Mesenchymal stem cell (in vitro differentiated cells and primary cell): Measurements from ENCODE around the gene MACROD1.

ENCODE experiments used
- DNase-seq: peaks from one replicate; pipeline ENCODE4 v3.0.0-alpha.2; 2013
- H2AFZ ChIP-seq: one replicate; pipeline ENCODE4 v1.6.1; 2013; ENCODE audit warnings: low read depth, mild to moderate bottlenecking, control low read depth, inconsistent platforms, low read length, moderate library complexity
- H2AK5ac ChIP-seq: 2 replicates; pipeline ENCODE4 v1.6.1; 2013; ENCODE audit warnings: low read length, moderate library complexity, mild to moderate bottlenecking, inconsistent platforms; ENCODE audit not compliant: severe bottlenecking
- H2BK120ac ChIP-seq: one replicate; pipeline ENCODE4 v1.6.1; 2013; ENCODE audit warnings: low read depth, mild to moderate bottlenecking, inconsistent platforms, low read length, moderate library complexity
- H2BK12ac ChIP-seq, 2 experiments: one replicate each; pipeline ENCODE4 v1.6.1; 2013; ENCODE audit warnings: inconsistent platforms in 2 of 2, low read length in 2 of 2, mild to moderate bottlenecking in 2 of 2, moderate library complexity in 2 of 2, control low read depth in 1 of 2
- H2BK15ac ChIP-seq: one replicate; pipeline ENCODE4 v1.6.1; 2013; ENCODE audit warnings: mild to moderate bottlenecking, low read depth, inconsistent platforms; ENCODE audit not compliant: poor library complexity, severe bottlenecking
- H2BK5ac ChIP-seq: 2 replicates; pipeline ENCODE4 v1.6.1; 2013; ENCODE audit warnings: low read depth, mild to moderate bottlenecking, low read length, control low read depth, inconsistent platforms; ENCODE audit not compliant: poor library complexity, severe bottlenecking
- H3K14ac ChIP-seq, 2 experiments: one replicate each; pipeline ENCODE4 v1.6.1; 2013; ENCODE audit warnings: inconsistent platforms in 2 of 2, low read length in 2 of 2, control low read depth in 1 of 2, mild to moderate bottlenecking in 1 of 2, moderate library complexity in 1 of 2
- H3K18ac ChIP-seq, 2 experiments: one replicate each; pipeline ENCODE4 v1.6.1; 2013; ENCODE audit warnings: inconsistent platforms in 2 of 2, low read length in 2 of 2, control low read depth in 1 of 2, low read depth in 1 of 2, mild to moderate bottlenecking in 1 of 2
- H3K23ac ChIP-seq, 2 experiments: one replicate each; pipeline ENCODE4 v1.6.1; 2013; ENCODE audit warnings: inconsistent platforms in 2 of 2, low read length in 2 of 2, mild to moderate bottlenecking in 2 of 2, moderate library complexity in 2 of 2, control low read depth in 1 of 2
- H3K27ac ChIP-seq: 2 replicates; pipeline ENCODE4 v1.5.1; 2013; ENCODE audit warnings: mild to moderate bottlenecking, moderate library complexity, low read length, control low read depth, inconsistent platforms; ENCODE audit not compliant: poor library complexity, severe bottlenecking
- H3K27me3 ChIP-seq, 2 experiments: 2 replicates each; pipeline versions ENCODE4 v1.6.1 to v1.7.0; 2013; ENCODE audit warnings: low read length in 2 of 2, mild to moderate bottlenecking in 2 of 2, moderate library complexity in 2 of 2, control low read depth in 1 of 2, inconsistent platforms in 1 of 2; ENCODE audit not compliant: control insufficient read depth in 1 of 2, insufficient read depth in 1 of 2
- H3K36me3 ChIP-seq, 2 experiments: 2 replicates each; pipeline versions ENCODE4 v1.6.1 to v1.7.0; 2013; ENCODE audit warnings: low read length in 2 of 2, control low read depth in 1 of 2, inconsistent platforms in 1 of 2, low read depth in 1 of 2, mild to moderate bottlenecking in 1 of 2; ENCODE audit not compliant: insufficient read depth in 2 of 2, control insufficient read depth in 1 of 2
- H3K4ac ChIP-seq, 2 experiments: one replicate each; pipeline ENCODE4 v1.6.1; 2013; ENCODE audit warnings: inconsistent platforms in 2 of 2, low read length in 2 of 2, mild to moderate bottlenecking in 2 of 2, moderate library complexity in 2 of 2, control low read depth in 1 of 2, low read depth in 1 of 2
- H3K4me1 ChIP-seq: 2 replicates; pipeline ENCODE4 v1.6.1; 2013; ENCODE audit warnings: low read depth, low read length, control low read depth; ENCODE audit not compliant: control insufficient read depth, insufficient read depth
- H3K4me2 ChIP-seq: 2 replicates; pipeline ENCODE4 v1.6.1; 2013; ENCODE audit warnings: low read length, mild to moderate bottlenecking, inconsistent platforms; ENCODE audit not compliant: poor library complexity, severe bottlenecking
- H3K4me3 ChIP-seq, 2 experiments: 2 replicates each; pipeline versions ENCODE4 v1.5.1 to v1.7.0; 2013; ENCODE audit warnings: low read length in 2 of 2, mild to moderate bottlenecking in 2 of 2, control low read depth in 1 of 2, low read depth in 1 of 2; ENCODE audit not compliant: insufficient read depth in 1 of 2
- H3K79me1 ChIP-seq: replicated peaks from 2 replicates; pipeline ENCODE4 v1.6.1; 2013; ENCODE audit warnings: mild to moderate bottlenecking, control low read depth, low read length, inconsistent platforms; ENCODE audit not compliant: poor library complexity, severe bottlenecking
- H3K9ac ChIP-seq: 2 replicates; pipeline ENCODE4 v1.7.0; 2013; ENCODE audit warnings: mild to moderate bottlenecking, low read length, moderate library complexity
- H3K9me3 ChIP-seq: 2 replicates; pipeline ENCODE4 v1.7.0; 2013; ENCODE audit warnings: mild to moderate bottlenecking, low read length; ENCODE audit not compliant: control insufficient read depth
- H4K8ac ChIP-seq: one replicate; pipeline ENCODE4 v1.6.1; 2013; ENCODE audit warnings: inconsistent platforms, mild to moderate bottlenecking, low read length, moderate library complexity
- H4K91ac ChIP-seq: one replicate; pipeline ENCODE4 v1.6.1; 2013; ENCODE audit warnings: mild to moderate bottlenecking, low read length, inconsistent platforms
- WGBS: methylation state at CpG from one replicate; pipeline ENCODE4 v1.1.7; 2013; ENCODE audit warnings: mixed read lengths; 5-methylcytosine and 5-hydroxymethylcytosine counted together

MACROD1 gene

GRCh38 chr11:64020976-64021756 is 144.7 kb downstream of the MACROD1 start:
- H3K9ac ChIP-seq, result no peak overlapping the region
- no peak overlapping the region for H3K27ac ChIP-seq
- peaks cover 10 to 33% of the 10 kb centered on the region in 2 experiments for H3K27me3 ChIP-seq
- no peak overlapping the region for H3K4ac ChIP-seq
- no peak overlapping the region for H2BK12ac ChIP-seq
- H4K91ac ChIP-seq, result no peak overlapping the region
- H2AK5ac ChIP-seq, result no peak overlapping the region
- peaks cover 11% of the 10 kb centered on the region for H3K4me1 ChIP-seq
- no peak overlapping the region for H3K4me2 ChIP-seq
- H2BK15ac ChIP-seq, result peak overlapping the region; percentile 52
- no peak overlapping the region for H3K4me3 ChIP-seq
- no peak overlapping the region for H2AFZ ChIP-seq
- no peak overlapping the region for H4K8ac ChIP-seq
- H3K9me3 ChIP-seq, result no peaks in the 10 kb centered on the region
- H3K36me3 ChIP-seq, result no peaks in the 10 kb centered on the region
- H3K23ac ChIP-seq, result no peak overlapping the region
- H2BK5ac ChIP-seq, result no peak overlapping the region
- whole genome bisulfite sequencing, result 65% methylated on average over 18 of the region's 22 CpGs
- no peak overlapping the region for H3K14ac ChIP-seq
- no peak overlapping the region for H3K18ac ChIP-seq
- H2BK120ac ChIP-seq, result no peak overlapping the region
- no peaks in the 10 kb centered on the region for H3K79me1 ChIP-seq
- DNase-seq, result no peak

DNA sequence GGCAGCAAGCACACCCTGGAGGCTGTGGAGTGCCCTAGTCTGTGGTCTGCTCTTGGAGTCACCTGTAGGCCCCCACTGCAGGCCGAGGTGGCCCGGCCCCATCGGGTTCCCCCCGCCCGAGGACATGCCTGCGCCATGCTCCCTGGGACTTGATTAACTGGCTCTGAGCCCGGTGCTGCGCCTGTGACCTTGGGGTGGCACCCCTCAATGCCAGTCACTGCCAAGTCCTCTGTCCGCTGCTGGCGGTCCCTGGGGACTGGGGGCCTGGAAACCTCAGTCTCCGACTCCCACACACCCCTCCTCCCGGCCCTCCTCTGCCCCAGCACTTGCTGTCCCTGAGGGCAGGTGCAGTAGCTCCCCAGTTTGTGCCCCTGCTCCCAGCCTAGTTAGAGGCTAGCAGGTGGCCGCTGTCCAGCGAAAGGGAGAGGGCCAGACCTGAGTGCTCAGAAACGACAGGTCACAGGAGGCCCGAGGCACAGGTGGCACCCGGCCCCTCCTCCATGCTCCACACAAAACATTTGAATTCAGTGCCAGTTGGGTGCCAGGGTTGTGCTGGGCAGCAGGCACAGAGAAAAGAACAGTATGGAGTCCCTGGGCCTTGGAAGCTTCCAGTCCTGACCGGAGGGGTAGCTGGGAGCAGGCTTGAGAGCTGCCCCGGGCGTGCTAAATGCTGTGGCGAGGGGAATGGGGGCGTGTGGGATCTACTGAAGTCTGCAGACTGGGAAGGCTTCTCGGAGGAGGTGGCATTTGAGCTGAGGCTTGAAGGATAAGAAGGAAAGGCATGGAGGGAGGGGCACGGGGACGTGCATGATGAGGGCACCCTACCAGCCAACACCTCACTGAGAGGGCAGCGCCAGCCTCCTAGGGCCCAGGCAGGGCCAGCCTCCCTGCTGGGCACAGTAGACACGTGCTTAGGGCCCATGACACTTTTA is 146.5 kb downstream of the MACROD1 start:
- H3K23ac ChIP-seq, result no peak overlapping the region
- H3K27me3 ChIP-seq, result peaks cover 10 to 40% of the 10 kb centered on the region in 2 experiments
- H3K4me1 ChIP-seq, result peaks cover 9% of the 10 kb centered on the region
- no peak overlapping the region for H4K91ac ChIP-seq
- H3K4ac ChIP-seq, result no peak overlapping the region
- H3K18ac ChIP-seq, result no peak overlapping the region
- no peak overlapping the region for H3K14ac ChIP-seq
- H3K9me3 ChIP-seq, result no peaks in the 10 kb centered on the region
- H2BK12ac ChIP-seq, result no peak overlapping the region
- no peak overlapping the region for H3K4me2 ChIP-seq
- H2BK15ac ChIP-seq, result no peak overlapping the region
- WGBS, result 83% methylated on average over 27 of the region's 27 CpGs
- no peak overlapping the region for H2AK5ac ChIP-seq
- DNase-seq, result no peak
- H2AFZ ChIP-seq, result no peak overlapping the region
- H3K36me3 ChIP-seq, result no peaks in the 10 kb centered on the region
- H3K79me1 ChIP-seq, result no peaks in the 10 kb centered on the region
- H3K4me3 ChIP-seq, result no peak overlapping the region
- H4K8ac ChIP-seq, result no peak overlapping the region
- H3K9ac ChIP-seq, result no peak overlapping the region
- H2BK5ac ChIP-seq, result no peak overlapping the region
- H3K27ac ChIP-seq, result no peak overlapping the region
- H2BK120ac ChIP-seq, result no peak overlapping the region

DNA sequence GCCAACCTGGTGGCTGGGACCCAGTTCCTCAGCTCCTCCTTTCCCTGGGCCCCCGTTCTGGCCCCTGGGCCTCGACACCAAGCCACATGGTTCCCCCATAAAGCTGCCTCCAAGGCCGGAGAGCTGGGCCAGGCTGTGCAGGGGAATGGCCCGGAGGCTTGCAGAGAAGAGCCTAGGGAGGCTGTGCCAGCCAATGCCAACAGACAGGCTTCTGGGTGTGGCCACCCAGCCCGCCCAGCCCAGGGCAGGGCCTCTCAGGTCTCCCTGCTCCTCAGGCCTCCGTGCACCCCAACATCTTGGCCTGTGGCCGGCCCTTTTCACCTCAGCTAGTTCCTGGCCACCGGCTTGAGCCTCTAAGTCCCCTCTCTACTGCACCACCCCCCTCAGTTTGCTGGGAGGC is 147.6 kb downstream of the MACROD1 start:
- Histone ChIP-seq H3K4me3 (no peak overlapping the region), H3K27me3 (peaks cover 10 to 40% of the 10 kb centered on the region in 2 experiments), H2BK120ac (no peak overlapping the region), H3K27ac (no peak overlapping the region), H3K23ac (no peak overlapping the region), H2BK12ac (no peak overlapping the region), H3K9me3 (no peaks in the 10 kb centered on the region), H3K36me3 (no peaks in the 10 kb centered on the region), H3K79me1 (no peaks in the 10 kb centered on the region), H4K91ac (no peak overlapping the region), H3K14ac (no peak overlapping the region), H2BK5ac (no peak overlapping the region), H3K4ac (no peak overlapping the region), H3K4me2 (no peak overlapping the region), H2AK5ac (no peak overlapping the region), H3K18ac (no peak overlapping the region), H2AFZ (no peak overlapping the region), H2BK15ac (no peak overlapping the region), H3K4me1 (peaks cover 9% of the 10 kb centered on the region), H4K8ac (no peak overlapping the region), H3K9ac (no peak overlapping the region)
- 93% methylated on average over 8 of the region's 8 CpGs for WGBS
- DNase-seq, result no peak

- Histone ChIP-seq H3K18ac (no peak overlapping the region), H3K36me3 (no peaks in the 10 kb centered on the region), H3K9me3 (no peaks in the 10 kb centered on the region), H4K91ac (no peak overlapping the region), H3K27me3 (peaks cover 10 to 40% of the 10 kb centered on the region in 2 experiments), H3K9ac (no peak overlapping the region), H2AK5ac (no peak overlapping the region), H2BK12ac (no peak overlapping the region), H3K4ac (no peak overlapping the region), H2BK120ac (no peak overlapping the region), H2BK15ac (no peak overlapping the region), H3K4me1 (peaks cover 9% of the 10 kb centered on the region), H3K14ac (no peak overlapping the region), H3K27ac (no peak overlapping the region), H4K8ac (no peak overlapping the region), H2BK5ac (no peak overlapping the region), H2AFZ (no peak overlapping the region), H3K79me1 (no peaks in the 10 kb centered on the region), H3K4me3 (no peak overlapping the region), H3K4me2 (no peak overlapping the region), H3K23ac (no peak overlapping the region)
- no peak for DNase-seq
- 93% methylated on average over 7 of the region's 7 CpGs for WGBS
These were observed 148.0 kb downstream of the MACROD1 start for GRCh38 chr11:64017945-64018224.
